ENCODE data around the gene SOSTDC1. TPM values are rescaled to one million over a fixed set of nuclear protein-coding genes. Genes with fewer than 3 reads are reported as not detected.

The SOSTDC1 gene
- polyA plus RNA-seq, 10 donors: 5.7 to 27.6 (median 21.1) TPM

DNA sequence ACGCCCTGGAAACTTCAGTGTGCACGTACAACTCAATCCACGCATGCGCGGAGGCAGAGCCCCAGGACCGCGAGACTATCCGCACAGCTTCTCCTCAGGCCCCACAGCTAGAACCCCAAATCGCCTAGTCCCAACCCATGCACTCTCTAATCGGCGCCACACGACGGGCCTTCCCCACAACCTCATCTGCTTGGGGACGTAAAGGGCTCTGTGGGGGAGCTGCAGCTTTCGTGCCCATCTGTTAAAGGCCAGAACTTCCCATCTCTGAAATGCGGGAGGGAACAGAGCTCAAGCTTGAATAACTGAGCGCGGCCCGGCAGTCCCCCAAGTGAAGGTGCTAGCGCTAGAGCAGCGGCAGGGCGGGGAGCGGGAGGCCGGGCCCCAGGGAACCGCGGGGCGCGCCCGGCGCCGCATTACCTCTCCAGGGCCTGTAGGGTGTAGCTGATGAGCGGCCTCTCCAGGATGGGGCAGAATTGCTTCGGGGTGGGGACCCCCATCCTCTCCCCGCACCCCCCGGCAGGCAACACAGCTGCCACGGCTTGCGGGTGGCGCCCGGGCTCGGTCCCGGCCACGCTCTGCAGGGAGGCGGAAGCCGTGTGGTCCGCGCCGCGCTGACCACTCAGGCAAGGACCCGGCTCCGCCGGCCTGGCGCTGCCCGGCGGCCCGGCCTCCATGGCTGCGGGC is 44.7 kb downstream of the SOSTDC1 start:
- DNase-seq: peak; percentile 91 to 97 (median 93)

DNA sequence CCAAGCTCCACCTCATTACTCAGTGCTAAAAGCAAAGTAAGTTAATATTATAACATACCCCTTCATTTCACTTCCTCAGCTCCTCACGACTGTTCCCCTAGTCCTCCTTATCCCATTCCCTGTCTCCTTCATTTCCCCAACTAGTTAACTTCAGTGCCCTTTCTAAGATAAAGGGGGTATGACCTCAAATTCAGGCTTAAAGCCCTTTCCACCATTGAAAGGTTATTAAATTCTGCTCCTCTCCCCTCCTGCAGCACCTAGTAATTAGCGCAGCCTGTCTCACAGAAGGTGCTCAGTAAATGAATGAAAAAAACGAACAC is 45.2 kb downstream of the SOSTDC1 start:
- no peak for DNase-seq

- DNase-seq: no peak
Measured at GRCh38 chr7:16419859-16420258, 45.7 kb downstream of the SOSTDC1 start.

GRCh38 chr7:16419126-16419525 is 46.4 kb downstream of the SOSTDC1 start:
- no peak for DNase-seq

GRCh38 chr7:16417906-16418305 is 47.6 kb downstream of the SOSTDC1 start:
- DNase-seq: no peak

GRCh38 chr7:16416289-16417282 is 49.0 kb downstream of the SOSTDC1 start:
- no peak for DNase-seq

DNA sequence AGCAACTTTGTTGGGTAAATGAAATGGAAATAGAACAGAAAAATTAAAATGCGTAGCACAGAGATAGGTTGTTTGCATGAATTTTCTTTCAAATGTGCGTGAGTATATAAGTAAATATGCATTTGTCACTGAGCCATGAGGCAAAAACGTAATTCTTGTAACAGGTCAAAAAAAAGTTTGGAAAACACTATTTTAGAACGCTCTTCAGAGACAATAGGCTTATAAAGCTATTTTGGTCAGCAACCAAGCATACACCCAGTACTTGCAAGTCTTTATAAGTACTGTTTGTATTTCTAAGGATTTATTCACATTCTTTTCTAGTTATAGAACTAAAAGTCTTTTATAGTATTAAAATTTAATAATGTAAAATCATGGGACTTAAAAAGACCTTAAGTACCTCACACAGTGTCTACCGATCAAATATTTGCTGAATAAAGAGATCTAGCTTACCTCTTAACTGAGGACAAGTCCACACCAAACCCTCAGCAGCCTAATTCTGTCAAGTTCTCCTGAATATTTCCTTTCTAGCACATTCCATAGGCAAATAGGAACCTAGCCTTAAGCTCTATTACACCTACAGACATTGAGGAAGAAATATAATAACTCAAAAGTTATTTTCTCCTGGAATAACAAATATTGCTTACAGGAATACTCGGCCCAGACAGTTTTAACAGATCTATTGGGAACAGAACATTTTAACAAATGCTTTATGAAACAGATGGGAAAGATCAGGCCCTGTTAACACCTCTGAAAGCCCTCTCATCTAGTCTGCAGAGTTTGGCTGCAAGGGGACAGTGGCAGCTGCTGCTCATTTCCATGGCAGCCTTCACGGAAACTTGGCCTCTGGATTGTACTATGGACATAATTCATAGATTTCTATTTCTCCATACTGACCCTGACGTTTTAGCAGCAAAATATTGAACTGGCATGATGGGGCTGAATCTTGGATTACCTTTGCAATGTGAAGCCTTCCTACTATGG is 53.0 kb downstream of the SOSTDC1 start:
- DNase-seq: peak; percentile 82 to 93 (median 83)

Other genes with a start within 250 kb of the SOSTDC1 start
- gene CRPPA, start 44.2 kb downstream of the SOSTDC1 start, polyA plus RNA-seq (ENCODE audit: insufficient read length in 10 of 10): 1 to 10 TPM; 3.4 to 5.4 (median 4.4) TPM
- gene LRRC72, start 61.1 kb upstream of the SOSTDC1 start, polyA plus RNA-seq (ENCODE audit: insufficient read length in 10 of 10): not detected
- 10 to 100 TPM; 18.6 to 28.8 (median 24.9) TPM for gene ANKMY2, start 180.0 kb upstream of the SOSTDC1 start, polyA plus RNA-seq (ENCODE audit: insufficient read length in 10 of 10)
- 100 to 1,000 TPM; 138 to 233 (median 179) TPM for gene BZW2, start 180.4 kb upstream of the SOSTDC1 start, polyA plus RNA-seq (ENCODE audit: insufficient read length in 10 of 10)